Osteocyte (in vitro differentiated cells): ENCODE measurements around the gene ZNF764. TPM values are rescaled to one million over a fixed set of nuclear protein-coding genes. Genes with fewer than 3 reads are reported as not detected.
A peak's percentile ranks its signal among the peaks of the same experiment; 100 is the strongest.

Experiments
- DNase-seq: peaks from one replicate; pipeline ENCODE4 v3.0.0; 2021; ENCODE audit warnings: mixed read lengths; ENCODE audit not compliant: unreplicated experiment; ENCODE audit errors: extremely low spot score
- H3K27ac Mint-ChIP-seq: one replicate; pipeline ENCODE4 v1.8.0; 2021; ENCODE audit warnings: mild to moderate bottlenecking, mixed read lengths; ENCODE audit not compliant: unreplicated experiment
- H3K27me3 Mint-ChIP-seq: one replicate; pipeline ENCODE4 v1.8.0; 2021; ENCODE audit warnings: mixed read lengths; ENCODE audit not compliant: unreplicated experiment
- H3K36me3 Mint-ChIP-seq: one replicate; pipeline ENCODE4 v1.8.0; 2021; ENCODE audit warnings: mixed read lengths; ENCODE audit not compliant: unreplicated experiment
- H3K4me1 Mint-ChIP-seq: one replicate; pipeline ENCODE4 v1.8.0; 2021; ENCODE audit warnings: mixed read lengths; ENCODE audit not compliant: unreplicated experiment
- H3K4me3 Mint-ChIP-seq: one replicate; pipeline ENCODE4 v1.8.0; 2021; ENCODE audit warnings: mild to moderate bottlenecking, moderate library complexity, mixed read lengths; ENCODE audit not compliant: unreplicated experiment
- H3K9me3 Mint-ChIP-seq: one replicate; pipeline ENCODE4 v1.8.0; 2021; ENCODE audit warnings: mixed read lengths; ENCODE audit not compliant: unreplicated experiment
- CTCF ChIP-seq: fragments of 200-600 bp; sonication (generic); IDR thresholded peaks from 2 replicates; pipeline ENCODE4 v1.5.0; 2021; ENCODE audit warnings: antibody characterized with exemption, mild to moderate bottlenecking, moderate library complexity
- total RNA-seq: library from RNA; stranded (reverse); gene quantifications from 2 replicates; pipeline ENCODE4 v1.2.1, GENCODE V29; 2021

ZNF764 gene
- total RNA-seq, 1 donor from 2014 or later: 12.1 TPM

- no peak for TF ChIP-seq CTCF
- H3K27me3 Mint-ChIP-seq: no peaks in the 10 kb centered on the region
Measured at GRCh38 chr16:30557707-30557956, 542 bp downstream of the ZNF764 start.

GRCh38 chr16:30556125-30556473, 2.1 kb downstream of the ZNF764 start:
- Mint-ChIP-seq H3K4me3 (peak overlapping the region; percentile 62), H3K27ac (peak overlapping the region; percentile 10), H3K36me3 (peaks cover 17% of the 10 kb centered on the region), H3K9me3 (no peaks in the 10 kb centered on the region), H3K27me3 (no peaks in the 10 kb centered on the region), H3K4me1 (peaks cover 21% of the 10 kb centered on the region)
- no peak for DNase-seq
- TF ChIP-seq CTCF: no peak

More at GRCh38 chr16:30557707-30557956, 542 bp downstream of the ZNF764 start:
- Mint-ChIP-seq H3K4me1 (peaks cover 21% of the 10 kb centered on the region), H3K4me3 (peak overlapping the region; percentile 79), H3K9me3 (no peaks in the 10 kb centered on the region), H3K36me3 (peaks cover 17% of the 10 kb centered on the region), H3K27ac (peak overlapping the region; percentile 91)
- DNase-seq: no peak

- Mint-ChIP-seq H3K9me3 (no peaks in the 10 kb centered on the region), H3K4me3 (peak overlapping the region; percentile 62), H3K4me1 (peaks cover 21% of the 10 kb centered on the region), H3K27ac (peak overlapping the region; percentile 10), H3K36me3 (peaks cover 17% of the 10 kb centered on the region), H3K27me3 (no peaks in the 10 kb centered on the region)
- TF ChIP-seq CTCF: no peak
- no peak for DNase-seq
Measured at GRCh38 chr16:30555315-30556124, 2.7 kb downstream of the ZNF764 start.

GRCh38 chr16:30554557-30555314, 3.4 kb downstream of the ZNF764 start:
- Mint-ChIP-seq H3K27me3 (no peaks in the 10 kb centered on the region), H3K9me3 (no peaks in the 10 kb centered on the region), H3K4me1 (peaks cover 21% of the 10 kb centered on the region), H3K36me3 (peaks cover 17% of the 10 kb centered on the region), H3K4me3 (no peak overlapping the region), H3K27ac (no peak overlapping the region)
- no peak for TF ChIP-seq CTCF
- DNase-seq: no peak

GRCh38 chr16:30553393-30553899, 4.7 kb downstream of the ZNF764 start:
- no peak for DNase-seq
- H3K36me3 Mint-ChIP-seq: peaks cover 17% of the 10 kb centered on the region
- peaks cover 13% of the 10 kb centered on the region for H3K4me1 Mint-ChIP-seq
- no peak overlapping the region for H3K4me3 Mint-ChIP-seq
- TF ChIP-seq CTCF: no peak
- no peaks in the 10 kb centered on the region for H3K9me3 Mint-ChIP-seq
- no peaks in the 10 kb centered on the region for H3K27me3 Mint-ChIP-seq
- no peak overlapping the region for H3K27ac Mint-ChIP-seq
